ENCODE data around the gene WNK1.

Gene WNK1

DNA sequence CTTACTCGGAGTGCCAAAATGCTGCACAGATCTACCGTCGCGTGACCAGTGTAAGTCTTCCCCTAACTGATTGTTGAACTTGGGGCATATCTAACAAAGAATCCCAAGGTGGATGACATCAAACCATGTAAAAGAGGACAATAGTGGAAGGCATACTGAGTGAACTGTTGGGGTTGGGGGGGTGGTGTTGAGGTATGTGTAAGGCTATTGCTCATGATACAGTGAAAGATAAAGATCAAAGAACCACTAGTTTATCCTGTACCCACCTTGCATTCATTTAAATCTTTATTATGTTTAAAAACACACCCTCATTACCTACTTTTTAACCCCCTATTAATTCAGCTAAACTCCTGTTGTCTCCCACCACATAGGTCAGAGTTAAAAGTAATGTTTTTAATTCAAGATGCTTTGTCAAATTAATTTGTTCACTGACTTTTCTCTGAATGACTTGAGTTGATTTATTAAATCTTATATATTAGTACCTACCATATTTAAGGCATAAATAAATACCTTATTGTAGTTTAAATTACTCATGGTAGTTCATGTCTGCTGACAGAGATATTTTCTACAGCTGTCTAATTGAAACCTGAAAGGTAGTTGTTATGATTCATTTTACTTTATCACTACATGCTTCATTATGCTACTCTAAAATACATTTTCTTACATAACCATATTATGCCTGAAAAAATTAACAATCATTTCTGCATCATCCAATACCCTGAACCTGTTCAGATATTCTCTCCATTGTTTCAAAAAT lies 77.9 kb downstream of the WNK1 start:
- no peak overlapping the region for H3K4me3 ChIP-seq (ENCODE audit: low read length)
- no peaks in the 10 kb centered on the region for H3K9me3 ChIP-seq (ENCODE audit: insufficient read depth, low read length)
- TF ChIP-seq EZH2phosphoT487 (IDR thresholded peaks at IDR 0.05; ENCODE audit: low read depth) = no peak
- TF ChIP-seq, protein P1, sequence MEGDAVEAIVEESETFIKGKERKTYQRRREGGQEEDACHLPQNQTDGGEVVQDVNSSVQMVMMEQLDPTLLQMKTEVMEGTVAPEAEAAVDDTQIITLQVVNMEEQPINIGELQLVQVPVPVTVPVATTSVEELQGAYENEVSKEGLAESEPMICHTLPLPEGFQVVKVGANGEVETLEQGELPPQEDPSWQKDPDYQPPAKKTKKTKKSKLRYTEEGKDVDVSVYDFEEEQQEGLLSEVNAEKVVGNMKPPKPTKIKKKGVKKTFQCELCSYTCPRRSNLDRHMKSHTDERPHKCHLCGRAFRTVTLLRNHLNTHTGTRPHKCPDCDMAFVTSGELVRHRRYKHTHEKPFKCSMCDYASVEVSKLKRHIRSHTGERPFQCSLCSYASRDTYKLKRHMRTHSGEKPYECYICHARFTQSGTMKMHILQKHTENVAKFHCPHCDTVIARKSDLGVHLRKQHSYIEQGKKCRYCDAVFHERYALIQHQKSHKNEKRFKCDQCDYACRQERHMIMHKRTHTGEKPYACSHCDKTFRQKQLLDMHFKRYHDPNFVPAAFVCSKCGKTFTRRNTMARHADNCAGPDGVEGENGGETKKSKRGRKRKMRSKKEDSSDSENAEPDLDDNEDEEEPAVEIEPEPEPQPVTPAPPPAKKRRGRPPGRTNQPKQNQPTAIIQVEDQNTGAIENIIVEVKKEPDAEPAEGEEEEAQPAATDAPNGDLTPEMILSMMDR (IDR thresholded peaks at IDR 0.05; ENCODE audit: low read depth, low read length) = no peak
- no peak overlapping the region for H3K4me2 ChIP-seq (ENCODE audit: low read length)
- H3K36me3 ChIP-seq (replicated peaks; ENCODE audit: low read depth, low read length) = peaks cover 45% of the 10 kb centered on the region
- peaks cover 22% of the 10 kb centered on the region for H4K20me1 ChIP-seq (ENCODE audit: insufficient read depth, low read length)
- no peak overlapping the region for H3K27ac ChIP-seq (ENCODE audit: low read length)
- no peaks in the 10 kb centered on the region for H3K27me3 ChIP-seq (ENCODE audit: low read depth, low read length)
- H3K79me2 ChIP-seq (ENCODE audit: low read length) = peaks cover 29% of the 10 kb centered on the region
- no peaks in the 10 kb centered on the region for H3K4me1 ChIP-seq (ENCODE audit: low read length)
- H3K9ac ChIP-seq (ENCODE audit: low read length) = no peak overlapping the region
- no peak overlapping the region for H2AFZ ChIP-seq (ENCODE audit: low read depth, low read length)

DNA sequence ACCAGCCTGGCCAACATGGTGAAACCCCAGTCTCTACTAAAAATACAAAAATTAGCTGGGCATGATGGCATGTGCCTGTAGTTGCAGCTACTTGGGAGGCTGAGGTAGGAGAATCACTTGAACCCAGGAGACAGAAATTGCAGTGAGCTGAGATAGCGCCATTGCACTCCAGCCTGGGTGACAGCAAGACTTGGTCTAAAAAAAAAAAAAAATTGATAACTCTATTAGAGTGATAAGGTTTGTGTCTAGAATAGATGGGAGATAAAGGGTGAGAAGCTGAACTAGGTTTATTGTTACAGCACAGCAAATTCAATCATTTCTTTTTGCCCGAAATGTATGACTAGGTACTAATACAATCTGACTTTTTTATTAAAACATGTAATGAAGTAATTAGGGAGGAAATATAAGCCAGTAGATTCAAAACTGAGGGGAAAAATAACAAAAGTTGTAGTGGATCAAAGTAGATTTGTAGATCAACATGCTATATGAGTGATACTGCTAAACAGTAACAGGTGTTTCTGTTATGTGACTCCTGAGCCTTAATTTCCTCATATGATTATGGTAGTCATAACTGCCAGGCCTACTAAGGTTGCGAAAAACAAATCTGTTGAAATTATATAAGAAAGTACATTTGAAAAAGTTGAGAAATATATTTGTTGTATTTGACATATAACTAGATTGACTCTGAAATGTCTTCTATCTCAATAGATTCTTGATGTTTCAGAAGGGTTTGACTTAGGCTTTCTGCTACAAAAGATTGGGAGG lies 83.6 kb downstream of the WNK1 start:
- Histone ChIP-seq H3K4me2 (ENCODE audit: low read length) (no peak overlapping the region), H3K4me3 (ENCODE audit: low read length) (no peak overlapping the region), H3K27me3 (ENCODE audit: low read depth, low read length) (no peaks in the 10 kb centered on the region), H3K4me1 (ENCODE audit: low read length) (peaks cover 6% of the 10 kb centered on the region), H3K9me3 (ENCODE audit: insufficient read depth, low read length) (no peaks in the 10 kb centered on the region), H3K36me3 (replicated peaks; ENCODE audit: low read depth, low read length) (peaks cover 15% of the 10 kb centered on the region), H4K20me1 (ENCODE audit: insufficient read depth, low read length) (peaks cover 20% of the 10 kb centered on the region; the same call in 1 of the 2 replicates), H3K9ac (ENCODE audit: low read length) (no peak overlapping the region), H3K79me2 (ENCODE audit: low read length) (peaks cover 12% of the 10 kb centered on the region; the same call in 1 of the 2 replicates), H2AFZ (ENCODE audit: low read depth, low read length) (no peak overlapping the region), H3K27ac (ENCODE audit: low read length) (no peak overlapping the region)
- TF ChIP-seq EZH2phosphoT487 (IDR thresholded peaks at IDR 0.05; ENCODE audit: low read depth) = no peak
- TF ChIP-seq, protein P1 (IDR thresholded peaks at IDR 0.05; ENCODE audit: low read depth, low read length) = no peak

DNA sequence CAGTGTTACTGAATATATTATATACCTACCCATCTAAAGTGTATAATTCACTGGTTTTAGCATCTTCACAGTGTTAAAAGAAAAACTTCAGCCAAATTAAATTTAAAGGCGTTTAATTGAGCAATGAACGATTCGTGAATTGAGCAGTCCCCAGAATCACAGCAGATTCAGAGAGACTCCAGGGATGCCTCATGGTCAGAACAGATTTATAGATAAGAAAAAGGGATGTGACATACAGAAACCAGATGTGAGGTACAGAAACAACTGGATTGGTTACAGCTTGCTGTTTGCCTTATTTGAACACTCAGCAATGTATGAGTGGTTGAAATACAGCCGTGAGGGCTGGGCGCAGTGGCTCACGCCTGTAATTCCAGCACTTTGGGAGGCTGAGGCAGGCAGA lies 84.6 kb downstream of the WNK1 start:
- Histone ChIP-seq H3K79me2 (ENCODE audit: low read length) (peaks cover 17% of the 10 kb centered on the region; the same call in 1 of the 2 replicates), H4K20me1 (ENCODE audit: insufficient read depth, low read length) (peaks cover 26% of the 10 kb centered on the region), H3K9ac (ENCODE audit: low read length) (no peak overlapping the region), H3K4me3 (ENCODE audit: low read length) (no peak overlapping the region), H3K27me3 (ENCODE audit: low read depth, low read length) (no peaks in the 10 kb centered on the region), H3K36me3 (replicated peaks; ENCODE audit: low read depth, low read length) (peaks cover 13% of the 10 kb centered on the region), H3K27ac (ENCODE audit: low read length) (no peak overlapping the region), H3K9me3 (ENCODE audit: insufficient read depth, low read length) (no peaks in the 10 kb centered on the region), H3K4me1 (ENCODE audit: low read length) (peaks cover 17% of the 10 kb centered on the region), H2AFZ (ENCODE audit: low read depth, low read length) (no peak overlapping the region), H3K4me2 (ENCODE audit: low read length) (no peak overlapping the region)
- TF ChIP-seq, protein P1 (IDR thresholded peaks at IDR 0.05; ENCODE audit: low read depth, low read length) = no peak
- no peak for TF ChIP-seq EZH2phosphoT487 (IDR thresholded peaks at IDR 0.05; ENCODE audit: low read depth)

GRCh38 chr12:837548-837947 lies 85.2 kb downstream of the WNK1 start:
- H3K27ac ChIP-seq (ENCODE audit: low read length) = no peak overlapping the region
- no peak overlapping the region for H3K9ac ChIP-seq (ENCODE audit: low read length)
- H3K9me3 ChIP-seq (ENCODE audit: insufficient read depth, low read length) = no peaks in the 10 kb centered on the region
- H3K4me2 ChIP-seq (ENCODE audit: low read length) = no peak overlapping the region
- H4K20me1 ChIP-seq (ENCODE audit: insufficient read depth, low read length) = peaks cover 30% of the 10 kb centered on the region
- TF ChIP-seq, protein P1 (IDR thresholded peaks at IDR 0.05; ENCODE audit: low read depth, low read length) = no peak
- no peak for TF ChIP-seq EZH2phosphoT487 (IDR thresholded peaks at IDR 0.05; ENCODE audit: low read depth)
- no peak overlapping the region for H2AFZ ChIP-seq (ENCODE audit: low read depth, low read length)
- peaks cover 10% of the 10 kb centered on the region for H3K36me3 ChIP-seq (replicated peaks; ENCODE audit: low read depth, low read length)
- peaks cover 22% of the 10 kb centered on the region for H3K4me1 ChIP-seq (ENCODE audit: low read length)
- H3K4me3 ChIP-seq (ENCODE audit: low read length) = no peak overlapping the region
- H3K27me3 ChIP-seq (ENCODE audit: low read depth, low read length) = no peaks in the 10 kb centered on the region
- peaks cover 18% of the 10 kb centered on the region; the same call in 1 of the 2 replicates for H3K79me2 ChIP-seq (ENCODE audit: low read length)
